GM19035 (cell line): Measurements from ENCODE around the gene PTPN7.
A peak's percentile ranks its signal among the peaks of the same experiment; 100 is the strongest.
"Not testable (repeated sequence)": the region's sequence is repeated elsewhere in the genome, so short reads cannot be mapped to it uniquely, and the experiment has no call there.

Source experiments
- ATAC-seq: cut with Tn5 transposase; IDR thresholded peaks from one replicate; pipeline ENCODE4 v1.9.1; 2021; ENCODE audit not compliant: unreplicated experiment

The PTPN7 gene

GRCh38 chr1:202133001-202133400 is 27.4 kb downstream of the PTPN7 start:
- ATAC-seq: no peak

- ATAC-seq: no peak
Observed at GRCh38 chr1:202131956-202132821, 28.2 kb downstream of the PTPN7 start.

DNA sequence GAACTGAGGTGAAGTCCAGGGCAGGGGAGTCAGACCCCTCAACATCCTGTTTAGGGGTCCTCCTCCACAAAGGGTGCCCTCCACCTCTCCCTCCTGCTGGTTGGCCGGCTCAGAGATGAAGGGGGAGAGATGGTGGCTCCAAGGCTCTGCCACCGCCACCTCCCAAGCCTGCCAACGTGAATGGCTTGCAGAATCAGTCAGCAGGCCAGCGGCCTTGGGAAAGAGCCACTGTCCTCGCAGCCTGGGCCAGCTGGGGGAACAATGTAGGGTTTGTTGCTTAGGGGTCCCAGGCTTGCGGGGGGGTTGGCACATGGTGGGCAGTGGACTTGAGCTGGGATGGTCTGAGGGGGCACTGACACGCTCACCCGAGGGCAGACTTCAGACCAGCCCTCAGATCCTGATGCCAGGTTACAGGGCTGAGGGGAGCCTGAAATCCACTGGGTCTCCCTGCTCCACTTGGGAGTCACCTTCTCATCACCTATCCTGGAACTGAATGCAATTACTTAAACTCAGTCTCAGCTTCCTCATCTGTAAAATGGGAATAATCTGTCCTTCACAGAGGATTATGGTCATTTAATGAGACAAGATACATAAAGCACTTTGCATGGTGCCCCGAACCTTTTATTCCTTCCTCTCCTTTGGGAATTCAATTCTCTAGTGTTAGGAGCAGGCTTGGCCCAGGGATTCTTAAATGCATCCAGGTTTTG is 29.4 kb downstream of the PTPN7 start:
- ATAC-seq: no peak

GRCh38 chr1:202130297-202130721 is 30.1 kb downstream of the PTPN7 start:
- no peak for ATAC-seq

DNA sequence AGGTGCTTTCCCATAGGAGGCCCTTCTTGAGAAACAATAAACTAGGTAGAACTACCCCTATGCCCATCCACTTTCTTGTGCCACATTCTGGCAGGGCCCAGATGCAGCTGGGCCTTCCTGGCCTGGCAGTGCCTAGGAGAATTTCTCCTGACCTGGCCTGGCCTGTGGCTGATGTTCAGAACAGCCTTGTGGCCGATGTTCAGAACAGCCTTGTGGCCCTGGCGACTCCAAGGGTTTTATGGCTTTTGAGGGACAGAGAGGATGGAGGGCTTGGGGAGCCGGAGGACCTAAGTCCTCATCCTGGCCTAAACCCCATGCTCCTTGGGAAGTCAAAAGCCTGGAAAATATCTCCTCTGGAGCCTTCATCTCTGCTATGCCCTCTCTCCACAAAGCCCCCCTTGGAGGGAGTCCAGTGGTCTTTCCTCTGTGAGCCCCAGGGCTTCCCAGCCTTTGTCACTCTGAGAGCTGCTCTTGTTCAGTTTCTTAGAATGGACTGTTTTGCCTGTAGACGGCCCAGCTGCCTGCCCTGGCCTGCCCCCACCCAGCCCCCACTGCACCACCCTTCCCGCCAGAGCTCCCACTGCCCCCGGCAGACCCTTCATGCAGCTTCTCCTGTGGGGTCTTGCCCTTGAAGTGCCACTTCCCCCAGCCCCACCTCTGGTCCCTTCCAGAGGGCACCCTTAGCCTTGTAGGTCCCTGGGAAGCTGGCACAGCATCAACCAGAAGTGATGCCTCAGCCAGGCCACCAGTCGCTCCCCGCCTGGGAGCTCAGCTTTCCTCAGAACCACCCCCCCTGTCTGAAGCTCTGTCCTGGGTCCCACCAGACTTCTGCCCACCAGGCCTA is 30.7 kb downstream of the PTPN7 start:
- no peak for ATAC-seq

GRCh38 chr1:202127836-202128622 is 32.4 kb downstream of the PTPN7 start:
- no peak for ATAC-seq

DNA sequence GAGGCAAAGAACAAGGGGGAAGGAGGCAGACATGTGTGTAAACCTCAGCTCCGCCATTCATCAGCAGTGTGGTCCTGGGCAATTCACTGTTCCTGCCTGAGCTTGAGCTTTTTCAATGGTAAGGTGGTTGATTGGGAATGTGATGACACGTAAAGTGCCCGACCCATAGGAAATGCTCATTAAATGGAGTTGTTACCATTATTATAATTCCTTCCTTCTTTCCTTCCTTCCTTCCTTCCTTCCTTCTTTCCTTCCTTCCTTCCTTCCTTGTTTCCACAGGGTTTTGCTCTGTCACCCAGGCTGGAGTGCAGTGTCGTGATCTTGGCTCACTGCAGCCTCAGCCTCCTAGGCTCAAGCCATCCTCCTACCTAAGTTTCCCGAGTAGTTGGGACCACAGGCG is 33.3 kb downstream of the PTPN7 start:
- ATAC-seq: no peak

- no peak for ATAC-seq
Observed at GRCh38 chr1:202126426-202126825, 34.0 kb downstream of the PTPN7 start.

- ATAC-seq: no peak
Observed at GRCh38 chr1:202125611-202126010, 34.8 kb downstream of the PTPN7 start.

GRCh38 chr1:202124142-202124541 is 36.3 kb downstream of the PTPN7 start:
- ATAC-seq: no peak

GRCh38 chr1:202123336-202123813 is 37.0 kb downstream of the PTPN7 start:
- no peak for ATAC-seq

DNA sequence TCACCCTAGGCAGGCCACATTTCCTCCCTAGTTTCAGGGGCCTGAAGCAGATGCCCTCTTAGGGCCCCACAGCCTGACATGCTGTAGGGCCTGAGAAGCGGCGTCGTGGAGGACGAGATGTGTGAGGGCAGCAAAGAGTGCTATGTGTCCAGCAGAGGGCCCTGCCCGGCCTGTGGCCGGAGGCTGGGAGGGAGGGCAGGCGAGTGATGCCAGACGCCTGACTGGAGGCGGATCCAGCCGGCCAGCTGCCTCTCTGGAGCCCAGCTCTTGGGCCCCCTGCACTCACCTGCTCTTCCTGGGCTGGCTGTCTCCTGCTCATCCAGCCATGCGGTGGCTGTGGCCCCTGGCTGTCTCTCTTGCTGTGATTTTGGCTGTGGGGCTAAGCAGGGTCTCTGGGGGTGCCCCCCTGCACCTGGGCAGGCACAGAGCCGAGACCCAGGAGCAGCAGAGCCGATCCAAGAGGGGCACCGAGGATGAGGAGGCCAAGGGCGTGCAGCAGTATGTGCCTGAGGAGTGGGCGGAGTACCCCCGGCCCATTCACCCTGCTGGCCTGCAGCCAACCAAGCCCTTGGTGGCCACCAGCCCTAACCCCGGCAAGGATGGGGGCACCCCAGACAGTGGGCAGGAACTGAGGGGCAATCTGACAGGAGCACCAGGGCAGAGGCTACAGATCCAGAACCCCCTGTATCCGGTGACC is 37.6 kb downstream of the PTPN7 start, which contains the start of gene GPR37L1:
Gene GPR37L1, plus strand, starts transcription at position 279 of the 697 bp plus-strand sequence. Its CDS starts 47 bp downstream, at position 326.
- no peak for ATAC-seq

- ATAC-seq: no peak
Observed at GRCh38 chr1:202121006-202121405, 39.4 kb downstream of the PTPN7 start.

- ATAC-seq: no peak
Observed at GRCh38 chr1:202117898-202118371, 42.5 kb downstream of the PTPN7 start.

DNA sequence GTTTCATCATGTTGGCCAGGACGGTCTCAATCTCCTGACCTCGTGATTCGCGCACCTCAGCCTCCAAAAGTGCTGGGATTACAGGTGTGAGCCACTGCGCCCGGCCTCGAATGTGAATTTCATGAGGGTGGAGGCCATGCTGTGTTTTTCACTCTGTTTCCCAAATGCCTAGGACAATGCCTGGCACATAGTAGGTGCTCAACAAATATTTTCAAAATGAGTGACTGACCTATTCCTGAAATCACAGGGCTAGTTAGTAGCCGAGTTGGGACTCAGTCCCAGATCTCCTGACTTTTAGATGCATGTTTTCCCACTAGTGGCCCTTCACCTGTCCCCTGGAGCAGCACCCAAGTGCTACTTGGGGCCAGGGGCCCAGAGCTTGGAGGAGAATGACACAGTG is 44.1 kb downstream of the PTPN7 start:
- ATAC-seq: no peak

DNA sequence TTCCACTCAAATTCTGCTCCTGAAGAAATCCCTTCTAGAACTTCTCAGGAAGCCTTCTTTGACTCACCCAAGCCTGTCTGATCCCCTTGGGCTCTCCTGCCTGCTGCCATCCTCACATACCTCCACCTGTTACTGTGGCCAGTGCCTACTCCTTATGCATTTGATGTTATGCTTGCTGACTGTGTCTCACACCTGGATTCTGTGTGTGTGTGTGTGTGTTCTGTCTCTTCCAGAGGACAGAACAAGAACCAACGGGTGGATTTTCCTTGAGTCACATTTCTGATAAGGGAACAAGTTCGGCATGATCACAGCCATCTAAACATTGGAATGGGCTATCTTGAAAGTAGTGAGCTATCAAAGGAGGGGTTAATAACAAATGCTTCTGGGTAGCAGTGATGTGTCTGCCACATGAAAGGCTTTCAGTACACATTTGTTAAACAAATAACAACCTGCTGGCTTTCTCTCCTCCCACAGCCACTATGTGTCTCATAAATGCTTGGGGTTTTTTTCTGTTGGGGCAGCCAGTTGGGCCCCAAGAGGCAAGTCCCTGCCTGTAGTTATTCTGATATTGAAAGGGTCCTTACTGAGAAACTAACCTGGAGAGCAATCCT is 46.6 kb downstream of the PTPN7 start:
- peak; percentile 63 for ATAC-seq

DNA sequence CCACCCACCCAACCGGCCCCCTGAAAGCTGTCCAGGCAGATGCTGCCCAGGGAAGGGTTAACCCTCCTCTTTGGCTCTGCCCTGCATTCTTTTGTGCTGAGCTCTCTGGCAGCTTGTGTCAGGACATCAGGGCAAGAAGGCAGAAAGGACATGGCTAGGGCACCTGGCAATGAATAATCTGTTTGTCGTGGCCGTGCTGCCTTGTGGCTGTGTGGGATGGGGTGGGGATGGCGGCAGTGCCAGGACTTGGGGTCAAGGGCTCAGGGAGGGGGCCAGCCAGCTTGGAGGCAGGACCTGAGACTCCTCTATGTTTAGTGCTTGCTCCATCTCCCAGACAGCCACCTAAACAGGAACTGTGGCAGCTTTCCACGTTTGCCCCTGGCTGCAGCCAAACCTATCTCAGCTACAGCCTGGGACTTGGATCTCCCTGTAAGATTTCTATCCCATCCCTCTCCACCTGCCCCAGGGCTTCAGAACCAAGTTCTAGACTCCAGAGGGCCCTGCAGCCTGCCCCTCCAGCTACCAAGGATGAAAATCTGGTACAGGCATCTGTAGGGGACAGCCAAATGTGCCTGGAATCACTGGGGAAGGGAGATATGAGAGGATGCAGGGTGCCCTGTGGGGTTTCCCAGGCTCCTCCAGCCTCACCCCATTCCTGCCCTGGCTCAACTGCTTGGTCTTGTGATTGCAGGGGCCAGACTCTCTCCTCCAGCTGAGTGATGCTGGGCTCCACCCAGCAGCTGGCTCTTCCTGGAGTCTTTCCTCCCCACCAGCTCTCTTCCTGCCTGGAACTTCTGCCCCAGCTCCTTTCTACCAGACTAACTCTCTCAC is 47.3 kb downstream of the PTPN7 start:
- no peak for ATAC-seq

DNA sequence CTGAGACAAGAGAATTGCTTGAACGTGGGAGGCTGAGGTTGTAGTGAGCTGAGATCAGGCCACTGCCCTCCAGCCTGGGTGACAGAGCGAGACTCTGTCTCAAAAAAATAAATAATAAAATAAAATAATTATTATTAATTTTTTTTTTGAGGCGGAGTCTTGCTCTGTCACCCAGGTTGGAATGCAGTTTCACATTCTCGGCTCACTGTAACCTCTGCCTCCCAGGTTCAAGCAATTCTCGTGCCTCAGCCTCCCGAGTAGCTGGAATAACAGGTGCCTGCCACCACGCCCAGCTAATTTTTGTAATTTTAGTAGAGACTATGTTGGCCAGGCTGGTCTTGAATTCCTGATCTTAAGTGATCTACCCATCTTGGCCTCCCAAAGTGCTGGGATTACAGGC is 48.8 kb downstream of the PTPN7 start:
- not testable (repeated sequence) for ATAC-seq
